H1 (cell line): ENCODE results near the gene TSEN34. TPM values are rescaled to one million over a fixed set of nuclear protein-coding genes. Genes with fewer than 3 reads are reported as not detected.
"Not testable (repeated sequence)": the region's sequence is repeated elsewhere in the genome, so short reads cannot be mapped to it uniquely, and the experiment has no call there.

Source experiments
- CTCF ChIA-PET: fragments of 300-600 bp; sonication (Branson Sonifier 250); formaldehyde crosslinking; loops from one replicate; lab custom pipeline; 2021; ENCODE audit not compliant: partially characterized antibody; lab: Charles Lee
- POLR2A ChIA-PET: fragments of 300-600 bp; sonication (Branson Sonifier 250); formaldehyde crosslinking; loops from one replicate; lab custom pipeline; 2021; ENCODE audit warnings: inconsistent platforms; ENCODE audit not compliant: partially characterized antibody; lab: Charles Lee
- DNase-seq, 2 experiments: peaks; one replicate each; pipeline versions ENCODE4 v3.0.0 to v3.0.0-alpha.2; 2010 to 2022; ENCODE audit warnings: low spot score in 2 of 2, low read depth in 1 of 2, mixed read lengths in 1 of 2
- FAIRE-seq: peaks from 2 replicates; lab custom pipeline; 2011; peaks lifted over from hg19 to GRCh38; lab: Jason Lieb, UNC
- H2AFZ ChIP-seq: 2 replicates; pipeline ENCODE4 v1.8.1; 2012; ENCODE audit warnings: low read length, inconsistent platforms
- H2AK5ac ChIP-seq: 2 replicates; pipeline ENCODE4 v1.6.1; 2013; ENCODE audit warnings: low read depth, low read length
- H2BK120ac ChIP-seq: replicated peaks from 2 replicates; pipeline ENCODE3; 2013; ENCODE audit warnings: low read depth, low read length, inconsistent platforms
- H2BK12ac ChIP-seq: 2 replicates; pipeline ENCODE4 v1.6.1; 2013; ENCODE audit warnings: low read depth, low read length
- H2BK15ac ChIP-seq: 2 replicates; pipeline ENCODE4 v1.6.1; 2013; ENCODE audit warnings: low read length
- H2BK20ac ChIP-seq: 2 replicates; pipeline ENCODE4 v1.6.1; 2013; ENCODE audit warnings: low read length
- H2BK5ac ChIP-seq: 2 replicates; pipeline ENCODE4 v1.6.1; 2013; ENCODE audit warnings: low read depth, low read length
- H3K14ac ChIP-seq: 2 replicates; pipeline ENCODE4 v1.6.1; 2013; ENCODE audit warnings: inconsistent platforms; ENCODE audit not compliant: insufficient read length
- H3K18ac ChIP-seq: 2 replicates; pipeline ENCODE4 v1.6.1; 2013; ENCODE audit warnings: low read length; ENCODE audit errors: extremely low read depth
- H3K23ac ChIP-seq: 2 replicates; pipeline ENCODE4 v1.6.1; 2013; ENCODE audit warnings: inconsistent platforms; ENCODE audit not compliant: insufficient read length
- H3K23me2 ChIP-seq: 2 replicates; pipeline ENCODE4 v1.6.1; 2013; ENCODE audit warnings: low read depth, low read length
- H3K27ac ChIP-seq: 2 replicates; pipeline ENCODE4 v1.6.1; 2011; ENCODE audit warnings: low read depth, low read length, inconsistent platforms
- H3K27me3 ChIP-seq, 4 experiments: replicated peaks in 1 of 4; 1 replicate in 1 of 4; 2 replicates in 3 of 4; pipeline versions ENCODE4 v1.6.1 to v1.8.1; 2011 to 2013; ENCODE audit warnings: low read length in 3 of 4, mild to moderate bottlenecking in 3 of 4, inconsistent platforms in 2 of 4, mixed read lengths in 2 of 4, moderate library complexity in 1 of 4; ENCODE audit not compliant: control insufficient read depth in 3 of 4, insufficient read depth in 3 of 4; ENCODE audit errors: extremely low read depth in 1 of 4
- H3K36me3 ChIP-seq, 4 experiments: 2 replicates each; pipeline versions ENCODE4 v1.6.1 to v1.8.1; 2011 to 2013; ENCODE audit warnings: mild to moderate bottlenecking in 4 of 4, low read length in 3 of 4, moderate library complexity in 2 of 4, control low read depth in 1 of 4, inconsistent platforms in 1 of 4; ENCODE audit not compliant: insufficient read depth in 4 of 4, control insufficient read depth in 2 of 4
- H3K4ac ChIP-seq: replicated peaks from 2 replicates; pipeline ENCODE3; 2013; ENCODE audit warnings: low read length, low read depth, mixed read lengths, inconsistent platforms; ENCODE audit not compliant: insufficient read length
- H3K4me1 ChIP-seq, 4 experiments: replicated peaks in 1 of 4; 1 replicate in 1 of 4; 2 replicates in 3 of 4; pipeline versions ENCODE4 v1.6.1 to v1.8.1; 2011 to 2013; ENCODE audit warnings: low read length in 3 of 4, inconsistent platforms in 2 of 4, mixed read lengths in 1 of 4; ENCODE audit not compliant: insufficient read depth in 4 of 4, control insufficient read depth in 3 of 4
- H3K4me2 ChIP-seq, 2 experiments: 2 replicates each; pipeline versions ENCODE4 v1.6.1 to v1.8.1; 2011 to 2013; ENCODE audit warnings: low read depth in 2 of 2, low read length in 2 of 2, control low read depth in 1 of 2, inconsistent platforms in 1 of 2, mild to moderate bottlenecking in 1 of 2; ENCODE audit not compliant: insufficient read depth in 1 of 2
- H3K4me3 ChIP-seq, 4 experiments: fragments of 200-600, 300-600 bp in 1 of 4; sonication (generic), shearing (Covaris generic), sonication (Bioruptor Twin) in 1 of 4; 2 replicates each; pipeline versions ENCODE4 v1.5.1 to v1.8.1; 2011 to 2016; ENCODE audit warnings: low read length in 4 of 4, low read depth in 3 of 4, control low read depth in 2 of 4, inconsistent platforms in 2 of 4, mild to moderate bottlenecking in 2 of 4, mixed read lengths in 1 of 4, moderate library complexity in 1 of 4; ENCODE audit not compliant: insufficient read depth in 2 of 4; ENCODE audit errors: extremely low read depth in 1 of 4
- H3K56ac ChIP-seq: replicated peaks from 2 replicates; pipeline ENCODE3; 2013; ENCODE audit warnings: low read depth, mild to moderate bottlenecking, mixed read lengths, low read length, inconsistent platforms; ENCODE audit not compliant: insufficient read length
- H3K79me1 ChIP-seq: 2 replicates; pipeline ENCODE4 v1.6.1; 2013; ENCODE audit warnings: low read depth, low read length, control low read depth
- H3K79me2 ChIP-seq, 2 experiments: 2 replicates each; pipeline versions ENCODE4 v1.6.1 to v1.8.1; 2012 to 2013; ENCODE audit warnings: low read length in 2 of 2, mild to moderate bottlenecking in 2 of 2, inconsistent platforms in 1 of 2; ENCODE audit not compliant: insufficient read depth in 2 of 2, control insufficient read depth in 1 of 2
- H3K9ac ChIP-seq, 4 experiments: replicated peaks in 1 of 4; 1 replicate in 1 of 4; 2 replicates in 3 of 4; pipeline versions ENCODE4 v1.6.1 to v1.8.1; 2011 to 2013; ENCODE audit warnings: low read depth in 3 of 4, low read length in 3 of 4, control low read depth in 2 of 4, mild to moderate bottlenecking in 2 of 4, moderate library complexity in 2 of 4, inconsistent platforms in 1 of 4; ENCODE audit errors: extremely low read depth in 1 of 4
- H3K9me3 ChIP-seq, 2 experiments: 2 replicates each; pipeline versions ENCODE4 v1.6.1 to v1.8.1; 2012 to 2013; ENCODE audit warnings: mild to moderate bottlenecking in 2 of 2, moderate library complexity in 2 of 2, control low read depth in 1 of 2, inconsistent platforms in 1 of 2, low read depth in 1 of 2, low read length in 1 of 2, mixed read lengths in 1 of 2; ENCODE audit not compliant: insufficient read depth in 2 of 2
- H4K20me1 ChIP-seq, 2 experiments: replicated peaks in 1 of 2; 2 replicates each; pipeline versions ENCODE3 to v1.8.1; 2011 to 2013; ENCODE audit warnings: inconsistent platforms in 2 of 2, low read length in 2 of 2, mild to moderate bottlenecking in 1 of 2; ENCODE audit not compliant: insufficient read depth in 2 of 2, control insufficient read depth in 1 of 2
- H4K5ac ChIP-seq: 2 replicates; pipeline ENCODE4 v1.6.1; 2013; ENCODE audit warnings: low read length, low read depth, mixed read lengths, inconsistent platforms; ENCODE audit not compliant: insufficient read length
- H4K8ac ChIP-seq: 2 replicates; pipeline ENCODE4 v1.8.0; 2013; ENCODE audit warnings: mild to moderate bottlenecking, moderate library complexity, low read length, inconsistent platforms; ENCODE audit not compliant: insufficient read depth; ENCODE audit errors: extremely low read depth
- H4K91ac ChIP-seq: replicated peaks from 2 replicates; pipeline ENCODE3; 2013; ENCODE audit warnings: low read length, mixed read lengths, inconsistent platforms; ENCODE audit not compliant: insufficient read length
- WGBS, 2 experiments: shearing (Covaris generic) in 1 of 2; methylation state at CpG; one replicate each; pipeline versions ENCODE4 v1.1.6 to v1.1.7; 2013 to 2015; ENCODE audit warnings: low lambda C conversion rate in 2 of 2, mixed read lengths in 2 of 2, inconsistent platforms in 1 of 2, low coverage in 1 of 2, missing lambda C conversion rate in 1 of 2; ENCODE audit not compliant: insufficient replicate concordance in 2 of 2, insufficient coverage in 1 of 2, insufficient read length in 1 of 2; ENCODE audit errors: extremely low coverage in 1 of 2, missing lambda C conversion rate in 1 of 2; 5-methylcytosine and 5-hydroxymethylcytosine counted together
- polyA plus RNA-seq, 7 experiments: library from polyadenylated mRNA; depleted of rRNA in 3 of 7; stranded (reverse) in 5 of 7; unstranded in 2 of 7; fragments of >200 nt in 5 of 7; fragments of 200-250 nt in 2 of 7; gene quantifications; 1 replicate in 5 of 7; 2 replicates in 1 of 7; 4 replicates in 1 of 7; pipeline versions ENCODE4 v1.2.1 to v1.2.3, GENCODE V29; 2011 to 2013; ENCODE audit warnings: missing spikeins in 2 of 7, mixed read lengths in 2 of 7
- total RNA-seq: library from RNA; stranded (reverse); fragmentation: NEBNext Ultra II Directional; extraction: Animal tissue kit (Norgen Biotek cat#: 25700); gene quantifications from 2 replicates; pipeline ENCODE4 v1.2.1, GENCODE V29; 2021

Gene TSEN34
- total and polyA plus RNA-seq, 2 of the 8 experiments (the other 6 are each of a cell fraction or from before 2014, with no cell fraction given): 22.5 to 52.3 TPM

- not testable (repeated sequence) for H3K4me2 ChIP-seq, H3K23me2 ChIP-seq, H4K8ac ChIP-seq, H3K4me1 ChIP-seq, H2BK15ac ChIP-seq, DNase-seq, H4K91ac ChIP-seq, H3K27ac ChIP-seq, H3K9me3 ChIP-seq, H3K9ac ChIP-seq, H2BK120ac ChIP-seq, H2AK5ac ChIP-seq, H3K56ac ChIP-seq, H3K79me1 ChIP-seq, H3K23ac ChIP-seq, H3K79me2 ChIP-seq, H3K14ac ChIP-seq, H2AFZ ChIP-seq, H3K27me3 ChIP-seq, FAIRE-seq, H2BK12ac ChIP-seq, H2BK5ac ChIP-seq, H3K18ac ChIP-seq, H3K4me3 ChIP-seq, H4K20me1 ChIP-seq, H3K36me3 ChIP-seq, H4K5ac ChIP-seq, H3K4ac ChIP-seq, H2BK20ac ChIP-seq
- ChIA-PET POLR2A (interaction anchor here (0.7 to 2.3 kb wide), 4 partner anchors 17 to 38 kb away, joined by 3 to 7 read pairs (median 4); no protein-coding TSS in a partner anchor), CTCF (interaction anchor here (1.0 to 1.5 kb wide), 2 partner anchors 18 to 77 kb away, joined by 3 read pairs; no protein-coding TSS in a partner anchor)
- 78% methylated on average over 9 of the region's 21 CpGs; no CpG with 5 or more reads in 1 of the 2 experiments for WGBS, 2 experiments
Measured at GRCh38 chr19:54239491-54240371, 48.6 kb downstream of the TSEN34 start.
